ENCODE measurements around the gene RNF43.

The RNF43 gene

DNA sequence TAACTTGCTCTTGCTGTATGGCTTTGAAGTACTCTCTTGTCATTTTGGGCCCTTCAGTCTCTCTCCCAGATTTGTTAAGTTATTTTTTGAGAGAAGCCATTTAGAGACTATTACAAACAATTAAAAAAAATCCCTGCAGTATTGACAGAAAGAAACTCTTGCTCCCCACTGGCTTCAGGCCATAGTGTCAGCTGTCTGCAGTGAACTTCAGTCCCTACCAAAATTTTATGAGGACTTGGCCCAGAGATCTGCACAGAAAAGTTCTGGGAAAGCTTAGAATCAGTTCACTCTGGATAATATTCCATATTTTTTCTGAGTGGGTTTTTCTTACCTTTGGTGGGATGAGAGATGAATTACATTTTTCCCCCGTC is 34.5 kb downstream of the RNF43 start:
- TF ChIP-seq, protein P1, sequence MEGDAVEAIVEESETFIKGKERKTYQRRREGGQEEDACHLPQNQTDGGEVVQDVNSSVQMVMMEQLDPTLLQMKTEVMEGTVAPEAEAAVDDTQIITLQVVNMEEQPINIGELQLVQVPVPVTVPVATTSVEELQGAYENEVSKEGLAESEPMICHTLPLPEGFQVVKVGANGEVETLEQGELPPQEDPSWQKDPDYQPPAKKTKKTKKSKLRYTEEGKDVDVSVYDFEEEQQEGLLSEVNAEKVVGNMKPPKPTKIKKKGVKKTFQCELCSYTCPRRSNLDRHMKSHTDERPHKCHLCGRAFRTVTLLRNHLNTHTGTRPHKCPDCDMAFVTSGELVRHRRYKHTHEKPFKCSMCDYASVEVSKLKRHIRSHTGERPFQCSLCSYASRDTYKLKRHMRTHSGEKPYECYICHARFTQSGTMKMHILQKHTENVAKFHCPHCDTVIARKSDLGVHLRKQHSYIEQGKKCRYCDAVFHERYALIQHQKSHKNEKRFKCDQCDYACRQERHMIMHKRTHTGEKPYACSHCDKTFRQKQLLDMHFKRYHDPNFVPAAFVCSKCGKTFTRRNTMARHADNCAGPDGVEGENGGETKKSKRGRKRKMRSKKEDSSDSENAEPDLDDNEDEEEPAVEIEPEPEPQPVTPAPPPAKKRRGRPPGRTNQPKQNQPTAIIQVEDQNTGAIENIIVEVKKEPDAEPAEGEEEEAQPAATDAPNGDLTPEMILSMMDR (IDR thresholded peaks at IDR 0.05; ENCODE audit: control insufficient read depth, extremely low read depth, insufficient read depth) = no peak
- DNase-seq (ENCODE audit: low read depth) = no peak
- H3K4me3 ChIP-seq (ENCODE audit: low read depth, low read length) = no peak overlapping the region

DNA sequence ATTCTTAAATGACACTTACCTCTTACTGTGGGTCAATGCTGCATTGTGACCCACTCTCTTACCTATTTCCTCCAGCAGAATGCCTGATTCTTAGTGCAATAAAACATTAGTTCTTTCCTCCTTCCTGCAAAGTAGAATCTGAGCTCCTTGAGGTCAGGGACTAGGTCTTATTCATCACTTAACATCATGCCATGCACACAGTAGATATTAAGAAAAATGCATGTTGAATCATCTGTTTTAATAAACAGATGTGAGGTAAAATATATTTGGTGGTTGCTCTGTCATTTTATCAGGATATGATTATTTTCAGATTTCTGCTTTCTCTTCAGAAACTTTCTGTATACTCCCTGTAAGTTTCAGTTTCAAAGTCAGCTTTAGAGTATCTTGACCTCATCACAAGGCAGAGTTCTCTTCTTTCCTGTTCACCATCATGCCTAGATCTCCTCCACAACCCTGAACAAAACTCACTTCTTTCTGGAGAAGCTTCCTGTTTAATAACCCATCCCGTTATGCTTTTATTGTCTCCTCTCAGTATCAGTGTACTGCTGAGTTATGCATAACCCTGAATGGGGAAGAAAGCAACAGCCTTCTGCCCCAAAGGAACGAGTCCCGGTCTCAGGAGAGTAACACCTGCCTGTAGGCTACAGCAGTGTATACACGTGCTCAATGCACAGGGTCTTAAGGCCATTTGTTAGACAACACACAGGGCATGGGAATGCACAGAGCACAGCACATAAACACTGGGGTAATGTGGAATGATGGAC is 35.0 kb downstream of the RNF43 start:
- TF ChIP-seq, protein P1 (IDR thresholded peaks at IDR 0.05; ENCODE audit: control insufficient read depth, extremely low read depth, insufficient read depth) = no peak
- no peak for DNase-seq (ENCODE audit: low read depth)
- no peak overlapping the region for H3K4me3 ChIP-seq (ENCODE audit: low read depth, low read length)

DNA sequence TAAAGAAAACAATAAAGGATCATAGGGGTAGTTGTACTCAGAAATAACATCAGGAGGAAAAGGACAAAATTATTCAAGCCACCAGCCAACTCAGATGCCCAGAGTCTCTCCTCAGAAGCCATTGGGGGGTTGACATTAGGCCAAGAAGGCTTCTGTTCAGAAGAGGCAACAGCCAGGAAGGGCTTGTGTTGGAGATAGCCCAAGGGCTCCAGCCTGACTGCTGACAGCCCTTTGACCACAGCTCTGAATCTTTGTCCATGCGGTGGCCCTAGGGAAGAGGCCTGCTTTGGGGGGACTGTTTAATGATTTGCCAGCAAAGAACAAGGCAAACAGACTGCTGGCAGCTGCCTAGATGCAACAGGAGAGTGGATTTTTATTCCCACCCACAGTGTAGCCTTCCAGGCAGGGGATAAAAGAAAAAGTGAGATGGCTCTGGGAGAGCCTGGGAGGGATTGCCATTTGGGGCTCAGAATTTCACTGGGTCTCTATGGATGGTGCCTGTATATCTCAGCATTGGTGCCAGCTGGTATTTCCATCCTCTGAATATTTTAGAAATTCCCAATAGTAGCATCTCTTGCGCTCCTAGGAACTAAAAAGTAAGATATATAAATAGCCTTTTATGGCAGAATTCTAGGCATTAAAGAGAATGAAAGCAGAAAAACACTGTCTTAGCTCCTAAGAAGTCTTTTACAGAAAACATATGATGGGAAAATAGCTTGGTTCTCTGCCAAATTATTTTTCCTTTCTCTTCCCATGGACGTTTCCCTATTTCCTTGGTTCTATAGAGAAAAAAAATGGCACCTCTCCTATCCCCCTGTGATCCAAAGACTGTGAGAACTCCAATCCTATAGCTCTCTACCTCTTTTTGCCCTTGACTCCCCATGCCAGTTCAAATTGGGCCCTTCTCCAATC is 36.0 kb downstream of the RNF43 start:
- TF ChIP-seq, protein P1 (IDR thresholded peaks at IDR 0.05; ENCODE audit: control insufficient read depth, extremely low read depth, insufficient read depth) = no peak
- no peak for DNase-seq (ENCODE audit: low read depth)
- no peak overlapping the region for H3K4me3 ChIP-seq (ENCODE audit: low read depth, low read length)

DNA sequence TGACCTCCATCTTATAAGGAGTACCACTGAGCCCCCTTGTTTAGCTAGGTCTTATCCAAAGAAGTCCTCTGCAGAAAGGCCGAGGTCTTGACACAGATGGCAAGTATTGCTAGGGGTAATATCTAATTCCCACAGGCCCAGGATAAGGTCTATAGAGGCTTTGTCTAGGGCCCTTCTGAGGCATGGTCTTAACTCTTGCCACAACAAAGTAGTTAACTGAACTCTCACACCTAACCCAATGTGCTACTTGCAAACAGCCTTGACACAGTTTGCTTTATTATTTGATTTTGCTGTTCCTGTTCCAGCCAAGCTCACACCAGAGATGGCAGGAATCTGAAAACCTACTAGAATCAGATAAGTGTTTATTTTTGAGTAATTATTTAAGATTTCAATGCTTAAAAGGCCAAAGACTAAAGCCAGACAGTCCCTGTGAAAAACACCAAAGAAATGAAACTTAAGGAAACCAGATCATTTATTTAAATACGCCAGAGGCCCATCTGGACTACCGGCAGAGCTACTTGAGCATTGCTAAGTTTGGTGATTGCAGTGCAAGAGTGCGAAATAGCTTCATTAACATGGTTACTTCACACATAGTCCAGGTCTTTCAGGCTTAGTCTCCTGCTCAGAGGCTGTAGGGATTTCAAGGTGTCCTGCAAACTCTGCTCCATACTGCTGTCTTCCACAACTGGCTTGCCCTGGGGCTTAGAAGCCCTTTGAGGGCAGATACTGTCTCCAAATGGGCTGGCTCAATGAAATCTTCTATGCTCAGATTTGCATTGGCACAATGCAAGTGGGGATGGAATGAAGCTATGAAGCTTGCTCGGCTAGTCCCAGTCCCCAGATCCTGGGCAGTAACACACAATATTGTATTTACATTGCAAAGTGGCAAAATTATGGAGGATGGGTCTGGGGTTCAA is 36.9 kb downstream of the RNF43 start:
- no peak overlapping the region for H3K4me3 ChIP-seq (ENCODE audit: low read depth, low read length)
- DNase-seq (ENCODE audit: low read depth) = no peak
- TF ChIP-seq, protein P1 (IDR thresholded peaks at IDR 0.05; ENCODE audit: control insufficient read depth, extremely low read depth, insufficient read depth) = no peak

DNA sequence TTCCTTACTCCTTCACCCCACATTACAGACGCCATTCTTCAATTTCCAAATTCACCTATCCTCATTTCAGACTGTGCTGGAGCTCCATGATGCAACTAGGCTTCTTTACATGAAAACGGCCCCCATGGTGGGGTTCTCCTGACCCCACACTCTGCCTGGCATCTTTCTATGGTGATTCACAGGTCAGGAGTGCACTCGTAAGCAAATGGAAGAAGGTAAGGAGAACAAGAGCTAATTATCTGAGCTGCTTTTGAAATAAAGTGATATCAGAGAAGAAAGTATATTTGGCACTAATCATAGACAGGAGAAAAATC is 37.9 kb downstream of the RNF43 start:
- no peak for DNase-seq (ENCODE audit: low read depth)
- TF ChIP-seq, protein P1 (IDR thresholded peaks at IDR 0.05; ENCODE audit: control insufficient read depth, extremely low read depth, insufficient read depth) = no peak
- H3K4me3 ChIP-seq (ENCODE audit: low read depth, low read length) = no peak overlapping the region

DNA sequence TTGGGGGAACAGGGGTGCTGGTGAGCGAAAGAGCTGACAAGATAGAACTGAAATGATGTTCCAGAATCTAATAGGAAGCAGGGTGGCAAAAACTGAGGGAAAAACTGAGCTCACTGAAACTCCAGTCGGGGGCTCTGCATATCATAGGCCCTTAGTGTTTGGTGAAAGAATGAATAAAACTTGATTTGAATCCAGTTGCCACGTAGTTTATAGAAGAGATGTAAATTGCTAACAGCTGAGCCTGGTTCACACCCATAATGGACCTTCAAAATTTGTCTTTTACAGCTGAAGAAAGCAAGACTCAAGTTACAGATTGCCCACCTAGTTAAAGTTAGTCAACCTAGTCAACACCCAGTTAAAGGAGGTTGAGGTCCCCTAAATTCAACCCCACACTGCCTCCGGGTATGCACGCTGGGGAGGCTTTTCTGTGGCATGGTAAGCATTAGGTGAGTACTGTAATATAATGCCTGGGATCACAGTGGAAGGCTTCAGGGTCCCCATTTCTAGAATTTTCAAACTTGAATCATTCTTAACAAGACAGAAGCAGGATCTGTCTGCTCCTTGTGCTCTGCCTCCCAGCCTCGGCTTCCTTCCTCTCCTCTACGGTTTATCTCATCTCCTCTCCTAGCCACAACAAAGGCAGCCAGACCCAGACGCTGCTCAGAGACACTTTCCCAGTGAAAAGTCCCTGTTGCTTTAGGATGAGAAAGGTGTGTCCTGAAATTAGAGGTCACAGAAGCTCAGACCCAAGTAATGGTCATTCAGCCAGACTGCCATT is 38.4 kb downstream of the RNF43 start:
- H3K4me3 ChIP-seq (ENCODE audit: low read depth, low read length) = no peak overlapping the region
- TF ChIP-seq, protein P1 (IDR thresholded peaks at IDR 0.05; ENCODE audit: control insufficient read depth, extremely low read depth, insufficient read depth) = no peak
- no peak for DNase-seq (ENCODE audit: low read depth)
